ENCODE measurements around the gene CKB. TPM values are rescaled to one million over a fixed set of nuclear protein-coding genes. Genes with fewer than 3 reads are reported as not detected.

Gene CKB
- total and polyA plus RNA-seq, 9 of the 15 experiments (the other 6 are each of a cell fraction or from before 2014, with no cell fraction given) = 23.9 to 692 (median 132) TPM

- TF ChIP-seq BRF1 (IDR thresholded peaks at IDR 0.05; ENCODE audit: borderline replicate concordance, extremely low read depth, insufficient read length) (no peak), CREM (IDR thresholded peaks at IDR 0.05; ENCODE audit: low read depth) (no peak), ZNF512 (tag; IDR thresholded peaks at IDR 0.05) (no peak)
These were observed 28.1 kb upstream of the CKB start (continued) for GRCh38 chr14:103550451-103551337.

- ChIA-PET POLR2A (interaction anchor here (1.2 kb wide), 1 partner anchor 11 kb away, joined by 3 read pairs; no protein-coding TSS in a partner anchor), CTCF (ENCODE audit: low intra/inter-chr PET ratio) (no interaction called here)
- no peak for TF ChIP-seq ZNF165 (CRISPR knock-in tag; IDR thresholded peaks at IDR 0.05; ENCODE audit: borderline replicate concordance)
- 0 out of 6 replicates have a peak, but pooled peaks of 1 of the 3 experiments have one; percentile 6 for TF ChIP-seq CTCF (IDR thresholded peaks at IDR 0.05 in 2 of 3, conservative IDR thresholded peaks at IDR 0.05 in 1 of 3; ENCODE audit: insufficient read depth in 2 of 3, low read depth in 1 of 3, low read length in 3 of 3)
- H3K9me3 ChIP-seq (replicated peaks; ENCODE audit: control insufficient read depth, insufficient read depth, low read depth, low read length) = no peaks in the 10 kb centered on the region
- in situ Hi-C loops (cut with MboI) (no loop called here), intact Hi-C loops (cut with micrococcal nuclease) (loop anchor here (5.0 to 10.0 kb wide), 2 partner anchors 47 to 475 kb away; no protein-coding TSS in a partner anchor)
- ATAC-seq = no peak
- H3K9me1 ChIP-seq (ENCODE audit: control insufficient read depth, insufficient read depth, low read length) = no peaks in the 10 kb centered on the region
- H3K36me3 ChIP-seq (ENCODE audit: control insufficient read depth, insufficient read depth, low read length) = no peaks in the 10 kb centered on the region
- H3K4me1 ChIP-seq (replicated peaks in 1 of 2; ENCODE audit: control insufficient read depth in 2 of 2, insufficient read depth in 2 of 2, low read length in 2 of 2) = peaks cover 0 to 62% of the 10 kb centered on the region in 2 experiments; a peak in 3 of 5 replicates
- no peak overlapping the region for H2AFZ ChIP-seq (ENCODE audit: low read depth, low read length)
- H3K4me3 ChIP-seq = no peak overlapping the region
- H3K79me2 ChIP-seq (ENCODE audit: control insufficient read depth, insufficient read depth, low read length) = no peaks in the 10 kb centered on the region
- H3K4me2 ChIP-seq (ENCODE audit: insufficient read depth, low read length) = no peak overlapping the region
- H3K9ac ChIP-seq (ENCODE audit: insufficient read depth in 1 of 2, low read depth in 2 of 2, low read length in 2 of 2) = peak overlapping the region in 1 of 2 experiments; percentile 64; a peak in 1 of 4 replicates
- no peaks in the 10 kb centered on the region for H3K27me3 ChIP-seq (ENCODE audit: control insufficient read depth in 2 of 2, insufficient read depth in 2 of 2, low read length in 2 of 2)
- 49% methylated on average over 17 of the region's 30 CpGs for WGBS (ENCODE audit: insufficient coverage, low coverage, missing lambda C conversion rate)
- peaks cover 7% of the 10 kb centered on the region for H4K20me1 ChIP-seq (replicated peaks; ENCODE audit: control insufficient read depth, insufficient read depth, low read length)
- FAIRE-seq = no peak
- BruUV-seq (replicated peaks) = no TSS peak
- no peak overlapping the region for H3K27ac ChIP-seq (ENCODE audit: extremely low read depth, low read depth, low read length)
- no peak for DNase-seq (ENCODE audit: extremely low read depth in 1 of 4, low spot score in 3 of 4)
These were observed 27.0 kb upstream of the CKB start for GRCh38 chr14:103549361-103550311.
